NCI-H2196 treated with DMSO at 0.1 percent for 48 hours (cell line): ENCODE data around the gene GAS7.
"Not testable (repeated sequence)": the region's sequence is repeated elsewhere in the genome, so short reads cannot be mapped to it uniquely, and the experiment has no call there.

Source experiments
- DNase-seq: peaks from one replicate; lab custom pipeline; 2025; ENCODE audit not compliant: unreplicated experiment; lab: John Stamatoyannopoulos, UW

GAS7 gene

GRCh38 chr17:10114931-10115535 lies 83.4 kb downstream of the GAS7 start:
- DNase-seq: no peak

DNA sequence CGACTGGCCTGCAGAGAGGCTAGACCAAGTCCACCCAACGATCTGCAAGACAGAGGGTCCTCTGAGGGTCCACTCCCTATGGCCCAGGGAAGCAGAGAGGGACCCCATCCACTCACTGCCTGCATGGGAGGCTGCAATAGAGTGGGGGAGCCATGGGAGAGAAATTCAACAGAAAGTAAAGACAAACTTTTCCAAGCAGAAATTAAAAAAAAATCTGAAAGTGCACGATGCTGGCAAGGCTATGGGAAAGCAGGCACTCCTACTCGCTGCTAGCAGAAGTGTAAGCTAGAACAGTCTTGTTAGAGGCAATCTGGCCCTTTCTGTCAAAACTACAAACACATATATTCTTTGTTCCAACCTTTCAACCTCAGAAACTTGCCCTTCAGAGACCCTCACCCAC lies 85.4 kb downstream of the GAS7 start:
- no peak for DNase-seq

DNA sequence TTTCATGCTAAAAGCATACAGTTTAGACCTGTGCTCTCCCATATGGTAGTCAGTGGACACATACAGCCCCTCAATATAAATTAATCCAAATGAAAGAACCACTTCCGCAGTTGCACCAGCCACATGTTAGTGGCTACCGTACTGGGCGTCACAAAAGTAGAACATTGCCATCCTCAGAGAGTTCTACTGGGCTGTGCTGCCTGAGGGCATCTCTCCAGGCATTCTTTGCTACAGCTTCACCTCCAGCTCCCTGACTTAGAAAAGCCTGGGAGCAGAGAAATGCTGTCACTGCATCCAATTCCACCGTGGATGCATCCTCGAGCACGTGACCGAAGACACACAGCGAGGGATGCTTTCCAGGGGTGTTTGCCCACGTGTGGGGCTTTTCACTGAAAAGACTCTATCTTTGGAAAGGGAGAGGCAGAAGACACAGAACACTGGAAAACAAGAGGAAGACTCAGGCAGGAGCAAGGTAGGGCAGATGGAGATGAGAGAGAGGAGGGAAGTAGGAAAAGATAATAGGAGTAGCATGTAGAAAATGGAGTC lies 86.4 kb downstream of the GAS7 start:
- DNase-seq: no peak

DNA sequence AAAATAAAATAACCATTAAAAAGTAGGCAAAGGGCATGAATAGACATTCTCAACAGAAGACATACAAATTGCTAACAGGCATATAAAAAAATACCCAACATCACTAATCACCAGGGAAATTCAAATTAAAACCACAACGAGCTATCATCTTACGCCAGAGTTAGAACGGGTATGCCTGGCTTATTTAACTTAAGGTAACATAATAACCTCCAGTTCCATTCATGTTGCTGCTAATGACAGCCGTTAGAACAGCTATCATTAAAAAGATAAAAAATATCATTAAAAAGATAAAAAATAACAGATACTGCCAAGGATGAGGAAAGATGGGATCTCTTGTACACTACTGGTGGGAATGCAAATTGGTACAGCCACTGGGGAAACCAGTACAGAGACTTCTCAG lies 89.3 kb downstream of the GAS7 start:
- no peak for DNase-seq

- no peak for DNase-seq
These were observed 90.9 kb downstream of the GAS7 start for GRCh38 chr17:10107316-10108165.

DNA sequence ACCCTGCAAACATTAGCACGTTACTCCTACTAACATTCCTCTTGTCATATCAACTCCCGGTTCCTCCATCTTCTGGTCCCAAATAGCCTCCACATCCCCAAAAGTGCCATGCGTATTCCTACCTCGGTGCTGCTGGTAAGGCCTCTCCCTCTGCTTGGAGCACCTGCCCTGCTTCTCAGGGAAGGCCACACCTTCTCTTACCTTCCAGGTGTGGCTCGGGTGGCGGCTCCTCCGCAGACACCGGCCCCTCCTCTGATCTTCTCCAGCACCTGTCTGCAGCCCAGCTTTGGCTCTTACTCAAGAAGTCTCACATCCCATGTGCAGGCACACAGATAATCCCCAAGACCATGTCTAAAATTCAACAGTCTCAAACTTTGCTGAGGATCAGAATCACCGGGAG lies 92.3 kb downstream of the GAS7 start:
- DNase-seq: no peak

DNA sequence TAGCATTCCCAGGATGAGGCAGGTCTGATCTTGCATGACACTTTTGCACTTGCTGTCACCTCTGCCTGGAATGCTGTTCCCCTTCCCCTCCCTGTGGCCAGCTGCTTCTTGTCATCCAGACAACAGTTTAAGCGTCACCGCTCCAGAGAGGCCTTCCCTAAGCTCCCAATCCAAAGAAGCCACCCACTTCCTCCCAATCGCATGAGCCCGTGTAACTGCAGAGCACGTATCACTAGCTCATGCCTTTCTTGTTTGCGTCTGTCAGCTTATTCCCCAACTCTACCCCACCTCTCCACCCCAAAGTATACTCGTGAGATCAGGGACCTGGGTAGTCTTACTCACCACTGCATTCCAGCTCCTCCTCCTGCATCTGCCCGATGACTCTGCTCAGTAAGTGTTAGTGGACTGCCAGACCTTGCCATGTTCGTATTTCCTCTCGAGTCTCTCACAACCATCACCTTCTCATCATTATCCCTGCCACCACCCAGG lies 92.8 kb downstream of the GAS7 start:
- DNase-seq: no peak

DNA sequence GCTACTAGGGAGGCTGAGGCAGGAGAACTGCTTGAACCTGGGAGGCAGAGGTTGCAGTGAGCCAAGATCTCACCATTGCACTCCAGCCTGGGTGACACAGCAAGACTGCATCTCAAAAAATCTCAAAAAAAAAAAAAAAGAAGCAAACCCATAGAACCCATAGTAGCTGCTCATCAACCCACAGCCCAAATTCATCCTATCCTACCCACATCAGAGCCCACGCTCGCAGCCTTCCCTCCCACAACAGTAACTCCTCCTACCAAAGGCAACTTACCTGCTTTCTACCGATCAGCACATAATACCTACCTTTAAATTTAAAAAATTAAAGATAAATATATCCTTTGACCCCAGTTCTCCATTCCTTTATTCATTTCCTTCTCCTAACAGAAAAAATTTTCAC lies 94.7 kb downstream of the GAS7 start:
- DNase-seq: no peak

DNA sequence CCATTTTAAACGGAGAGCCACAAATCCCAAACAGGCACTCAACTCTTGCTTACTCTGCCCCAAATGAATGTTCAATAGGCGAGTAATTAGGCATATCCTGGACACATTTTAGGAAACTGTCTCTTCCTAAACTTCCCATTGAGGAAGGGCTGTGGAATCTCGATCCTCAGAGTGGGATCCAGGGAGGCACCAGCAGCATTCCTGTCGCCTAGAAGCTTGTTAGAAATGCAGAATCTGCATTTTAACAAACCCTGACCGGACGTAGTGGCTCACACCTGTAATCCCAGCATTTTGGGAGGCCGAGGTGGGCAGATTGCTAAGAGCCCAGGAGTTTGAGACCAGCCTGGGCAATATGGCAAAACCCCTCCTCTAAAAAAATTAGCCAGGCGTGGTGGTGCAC lies 95.6 kb downstream of the GAS7 start:
- no peak for DNase-seq

GRCh38 chr17:10099051-10099571 lies 99.3 kb downstream of the GAS7 start:
- DNase-seq: no peak

GRCh38 chr17:10096596-10096995 lies 101.8 kb downstream of the GAS7 start:
- no peak for DNase-seq

DNA sequence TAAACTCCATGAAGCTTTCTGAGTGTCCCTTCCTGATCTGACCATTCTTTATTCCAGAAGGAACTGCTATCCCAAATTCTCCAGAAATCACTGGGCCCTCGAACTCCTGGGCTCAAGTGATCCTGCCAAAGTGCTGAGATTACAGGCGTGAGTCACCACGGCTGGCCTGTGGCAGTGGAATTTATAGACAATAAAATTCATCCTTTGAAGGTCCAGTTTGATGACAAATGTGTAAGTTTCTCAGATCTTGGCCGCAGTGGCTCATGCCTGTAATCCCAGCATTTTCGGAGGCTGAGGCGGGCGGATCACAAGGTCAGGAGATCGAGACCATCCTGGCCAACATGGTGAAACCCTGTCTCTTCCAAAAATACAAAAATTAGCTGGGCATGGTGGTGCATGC lies 103.1 kb downstream of the GAS7 start:
- DNase-seq: not testable (repeated sequence)

GRCh38 chr17:10094797-10095196 lies 103.6 kb downstream of the GAS7 start:
- DNase-seq: no peak

DNA sequence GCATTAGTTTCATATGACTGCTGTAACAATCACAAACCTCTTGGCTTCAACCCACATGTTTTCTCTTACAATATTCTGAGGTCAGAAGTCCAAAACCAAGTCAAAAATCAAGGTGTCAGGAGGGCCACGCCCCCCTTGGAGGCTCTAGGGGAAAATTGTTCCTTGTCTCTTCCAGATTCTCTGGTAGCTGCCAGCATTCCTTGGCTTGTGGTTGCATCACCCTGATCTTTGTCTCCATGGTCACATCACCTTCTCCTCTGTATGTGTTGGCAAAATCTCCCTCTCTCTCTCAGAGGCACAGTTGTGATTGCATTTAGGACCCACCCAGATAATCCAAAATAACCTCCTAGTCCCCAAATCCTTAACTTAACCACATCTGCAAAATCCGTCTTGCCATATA lies 105.8 kb downstream of the GAS7 start:
- no peak for DNase-seq

DNA sequence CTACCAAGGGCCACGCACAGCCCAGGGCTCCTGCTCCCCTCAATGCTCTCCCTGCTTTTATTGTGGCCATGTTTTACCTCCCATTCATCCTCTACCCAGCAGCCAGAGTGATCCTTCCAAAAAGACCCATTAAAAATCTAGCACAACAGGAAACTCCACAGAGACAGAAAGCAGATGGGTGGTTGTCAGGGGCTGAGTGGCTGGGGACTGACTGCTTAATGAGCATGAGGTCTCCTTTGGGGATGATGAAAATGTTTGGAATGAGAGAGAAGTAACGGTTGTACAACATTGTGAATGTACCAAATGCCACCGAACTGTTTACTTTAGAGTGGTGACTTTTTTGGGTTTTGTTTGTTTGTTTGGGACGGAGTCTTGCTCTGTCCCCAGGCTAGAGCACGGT lies 107.4 kb downstream of the GAS7 start:
- DNase-seq: no peak

GRCh38 chr17:10089196-10089804 lies 109.1 kb downstream of the GAS7 start:
- DNase-seq: no peak

- DNase-seq: no peak
These were observed 110.0 kb downstream of the GAS7 start for GRCh38 chr17:10088444-10088843.

GRCh38 chr17:10087355-10087754 lies 111.1 kb downstream of the GAS7 start:
- DNase-seq: no peak

DNA sequence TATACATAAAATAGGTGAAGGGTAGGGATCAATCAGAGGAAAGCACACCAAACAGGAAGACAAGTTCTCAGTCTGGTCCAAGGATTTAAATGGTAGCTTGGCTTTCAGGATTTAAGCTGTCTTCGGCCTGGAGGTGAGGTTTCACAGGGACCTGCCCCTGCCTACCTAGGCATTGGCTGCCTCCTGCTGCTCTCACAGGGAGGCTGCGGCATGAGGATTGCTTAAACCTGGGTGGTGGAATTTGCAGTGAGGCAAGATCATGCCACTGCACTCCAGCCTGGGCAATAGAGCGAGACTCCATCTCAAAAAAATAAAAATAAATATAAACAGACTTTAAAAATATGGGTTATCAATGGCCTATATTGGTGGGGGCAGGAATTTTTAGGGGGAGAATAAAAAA lies 114.5 kb downstream of the GAS7 start:
- DNase-seq: no peak

GRCh38 chr17:10082795-10083194 lies 115.6 kb downstream of the GAS7 start:
- no peak for DNase-seq

- DNase-seq: no peak
These were observed 116.7 kb downstream of the GAS7 start for GRCh38 chr17:10081571-10082169.
